Measurements from ENCODE around the gene PARP9.

The PARP9 gene

GRCh38 chr3:122498152-122498551 is 65.9 kb downstream of the PARP9 start:
- TF ChIP-seq CTCF (IDR thresholded peaks at IDR 0.05; ENCODE audit: low read depth, low read length), result no peak
- peaks cover 16% of the 10 kb centered on the region for H3K36me3 ChIP-seq
- H3K9me3 ChIP-seq, result no peaks in the 10 kb centered on the region
- H3K27me3 ChIP-seq, result no peaks in the 10 kb centered on the region
- DNase-seq, result no peak
- no peaks in the 10 kb centered on the region for H3K4me1 ChIP-seq
- no peak overlapping the region for H3K4me3 ChIP-seq (ENCODE audit: low read depth, low read length)

GRCh38 chr3:122497425-122497824 is 66.7 kb downstream of the PARP9 start:
- Histone ChIP-seq H3K27me3 (no peaks in the 10 kb centered on the region), H3K36me3 (peaks cover 23% of the 10 kb centered on the region), H3K4me3 (ENCODE audit: low read depth, low read length) (no peak overlapping the region), H3K9me3 (no peaks in the 10 kb centered on the region), H3K4me1 (no peaks in the 10 kb centered on the region)
- DNase-seq, result no peak
- TF ChIP-seq CTCF (IDR thresholded peaks at IDR 0.05; ENCODE audit: low read depth, low read length), result no peak

GRCh38 chr3:122496508-122496907 is 67.6 kb downstream of the PARP9 start:
- no peaks in the 10 kb centered on the region for H3K9me3 ChIP-seq
- peaks cover 26% of the 10 kb centered on the region for H3K36me3 ChIP-seq
- DNase-seq, result no peak
- no peaks in the 10 kb centered on the region for H3K4me1 ChIP-seq
- no peak for TF ChIP-seq CTCF (IDR thresholded peaks at IDR 0.05; ENCODE audit: low read depth, low read length)
- no peak overlapping the region for H3K4me3 ChIP-seq (ENCODE audit: low read depth, low read length)
- H3K27me3 ChIP-seq, result no peaks in the 10 kb centered on the region

GRCh38 chr3:122493296-122493695 is 70.8 kb downstream of the PARP9 start:
- no peak for TF ChIP-seq CTCF (IDR thresholded peaks at IDR 0.05; ENCODE audit: low read depth, low read length)
- Histone ChIP-seq H3K4me3 (ENCODE audit: low read depth, low read length) (no peak overlapping the region), H3K27me3 (no peaks in the 10 kb centered on the region), H3K36me3 (peaks cover 26% of the 10 kb centered on the region), H3K9me3 (no peaks in the 10 kb centered on the region), H3K4me1 (no peaks in the 10 kb centered on the region)
- DNase-seq, result no peak

- Histone ChIP-seq H3K36me3 (peaks cover 10% of the 10 kb centered on the region), H3K27me3 (no peaks in the 10 kb centered on the region), H3K9me3 (no peaks in the 10 kb centered on the region), H3K4me1 (no peaks in the 10 kb centered on the region), H3K4me3 (ENCODE audit: low read depth, low read length) (no peak overlapping the region)
- DNase-seq, result no peak
- no peak for TF ChIP-seq CTCF (IDR thresholded peaks at IDR 0.05; ENCODE audit: low read depth, low read length)
Measured at GRCh38 chr3:122488262-122488973, 75.7 kb downstream of the PARP9 start.

- no peaks in the 10 kb centered on the region for H3K27me3 ChIP-seq
Measured at GRCh38 chr3:122484985-122485384, 79.1 kb downstream of the PARP9 start.

More at GRCh38 chr3:122484985-122485384, 79.1 kb downstream of the PARP9 start:
- no peak for TF ChIP-seq CTCF (IDR thresholded peaks at IDR 0.05; ENCODE audit: low read depth, low read length)
- DNase-seq, result no peak
- Histone ChIP-seq H3K9me3 (no peaks in the 10 kb centered on the region), H3K4me1 (no peaks in the 10 kb centered on the region), H3K4me3 (ENCODE audit: low read depth, low read length) (no peak overlapping the region), H3K36me3 (no peaks in the 10 kb centered on the region)

Measured in BE2C (cell line).